K562 (cell line): ENCODE data around the gene AGPAT4. TPM values are rescaled to one million over a fixed set of nuclear protein-coding genes. Genes with fewer than 3 reads are reported as not detected.

Source experiments
- CBX8 ChIP-seq: fragments of 200-600 bp; sonication (generic); IDR thresholded peaks from 2 replicates; pipeline ENCODE4 v1.6.1; 2012; ENCODE audit warnings: borderline replicate concordance, mixed run types, low read depth, mild to moderate bottlenecking, moderate library complexity, mixed read lengths, low read length, control low read depth, inconsistent platforms; ENCODE audit not compliant: poor library complexity, severe bottlenecking; ENCODE audit errors: extremely low read depth
- CTBP1 ChIP-seq: fragments of 450-650 bp; IDR thresholded peaks from 2 replicates; pipeline ENCODE4 v1.6.1; 2016; ENCODE audit warnings: borderline replicate concordance
- ETV6 ChIP-seq, 3 experiments: fragments of 150-350 bp in 1 of 3; sonication (generic) in 1 of 3; formaldehyde crosslinking in 1 of 3; IDR thresholded peaks; 2 replicates each; pipeline versions ENCODE4 v1.6.1 to v1.8.0; 2014 to 2022; ENCODE audit warnings: borderline replicate concordance in 2 of 3, low read depth in 2 of 3, antibody characterized with exemption in 1 of 3, low read length in 1 of 3, mild to moderate bottlenecking in 1 of 3, missing genetic modification reagents in 1 of 3
- GATAD2A ChIP-seq: fragments of 450-650 bp; IDR thresholded peaks from 2 replicates; pipeline ENCODE4 v1.6.1; 2017
- JUND ChIP-seq, 2 experiments: IDR thresholded peaks; 2 replicates in 1 of 2; 3 replicates in 1 of 2; pipeline ENCODE4 v1.6.1; 2011; ENCODE audit warnings: borderline replicate concordance in 2 of 2, low read depth in 2 of 2, low read length in 2 of 2, improper control_type of control experiment in 1 of 2, missing biosample characterization in 1 of 2, missing genetic modification characterization in 1 of 2, missing genetic modification reagents in 1 of 2
- KAT2B ChIP-seq: IDR thresholded peaks from one replicate; pipeline ENCODE4 v1.6.1; 2012; ENCODE audit warnings: low read depth, mild to moderate bottlenecking, control low read depth, inconsistent platforms, low read length, moderate library complexity
- KDM5B ChIP-seq: fragments of 200-600 bp; sonication (generic); IDR thresholded peaks from 2 replicates; pipeline ENCODE4 v1.6.1; 2012; ENCODE audit warnings: low read depth, mild to moderate bottlenecking, moderate library complexity, low read length, control low read depth, inconsistent platforms; ENCODE audit not compliant: insufficient replicate concordance
- TAF1 ChIP-seq: IDR thresholded peaks from 2 replicates; pipeline ENCODE4 v1.6.1; 2011; ENCODE audit warnings: mild to moderate bottlenecking, low read length, moderate library complexity; ENCODE audit not compliant: insufficient read depth, control insufficient read depth, severe bottlenecking; ENCODE audit errors: extremely low read depth
- TEAD4 ChIP-seq, 2 experiments: sonication (generic) in 1 of 2; formaldehyde crosslinking in 1 of 2; IDR thresholded peaks; 2 replicates each; pipeline versions ENCODE4 v1.6.1 to v1.8.0; 2012 to 2022; ENCODE audit warnings: borderline replicate concordance in 1 of 2, inconsistent platforms in 1 of 2, low read length in 1 of 2, mild to moderate bottlenecking in 1 of 2, missing genetic modification reagents in 1 of 2
- ZNF41 ChIP-seq: fragments of 250-450 bp; sonication (Bioruptor Pico); conservative IDR thresholded peaks from 2 replicates; pipeline ENCODE4 v1.4.0; 2020; ENCODE audit warnings: mild to moderate bottlenecking
- polyA plus RNA-seq, 8 experiments: library from polyadenylated mRNA; depleted of rRNA in 4 of 8; stranded (reverse) in 5 of 8; unstranded in 3 of 8; fragments of >200 nt; fragmentation: Nextera tagmentation in 2 of 8; fragmentation: Illumina TruSeq in 1 of 8; extraction: Ambion mirVana in 2 of 8; extraction: Trizol in 1 of 8; gene quantifications; 2 replicates each; pipeline versions ENCODE4 v1.2.1 to v1.2.3, GENCODE V29; 2011 to 2014; ENCODE audit warnings: inconsistent platforms in 1 of 8, missing spikeins in 1 of 8
- total RNA-seq, 7 experiments: library from RNA; depleted of rRNA in 6 of 7; stranded (reverse); fragments of >200 nt in 6 of 7; fragmentation: Illumina TruSeq in 2 of 7; extraction: Trizol in 2 of 7; gene quantifications; 2 replicates each; pipeline versions ENCODE4 v1.2.1 to v1.2.3, GENCODE V29; 2011 to 2021; ENCODE audit warnings: low replicate concordance in 1 of 7
- TF ChIP-seq, protein P1 (sequence below): fragments of 250-450 bp; sonication (Bioruptor Pico); IDR thresholded peaks from 2 replicates; pipeline ENCODE4 v1.4.0; 2020; ENCODE audit warnings: borderline replicate concordance
- TF ChIP-seq, protein P2 (sequence below): fragments of 450-650 bp; formaldehyde crosslinking; IDR thresholded peaks from 2 replicates; pipeline ENCODE4 v1.4.0; 2020; ENCODE audit warnings: mild to moderate bottlenecking, moderate library complexity
- TF ChIP-seq, protein P3 (sequence below): fragments of 450-650 bp; formaldehyde crosslinking; IDR thresholded peaks from 2 replicates; pipeline ENCODE4 v1.4.0; 2020; ENCODE audit warnings: mild to moderate bottlenecking
- TF ChIP-seq, protein P4 (sequence below): sonication (generic); formaldehyde crosslinking; IDR thresholded peaks from 2 replicates; pipeline ENCODE4 v1.8.1; 2023; ENCODE audit warnings: mild to moderate bottlenecking, missing genetic modification reagents

Gene AGPAT4
- total and polyA plus RNA-seq, 9 of the 15 experiments (the other 6 are each of a cell fraction or from before 2014, with no cell fraction given): 2.2 to 15.0 (median 5.7) TPM

DNA sequence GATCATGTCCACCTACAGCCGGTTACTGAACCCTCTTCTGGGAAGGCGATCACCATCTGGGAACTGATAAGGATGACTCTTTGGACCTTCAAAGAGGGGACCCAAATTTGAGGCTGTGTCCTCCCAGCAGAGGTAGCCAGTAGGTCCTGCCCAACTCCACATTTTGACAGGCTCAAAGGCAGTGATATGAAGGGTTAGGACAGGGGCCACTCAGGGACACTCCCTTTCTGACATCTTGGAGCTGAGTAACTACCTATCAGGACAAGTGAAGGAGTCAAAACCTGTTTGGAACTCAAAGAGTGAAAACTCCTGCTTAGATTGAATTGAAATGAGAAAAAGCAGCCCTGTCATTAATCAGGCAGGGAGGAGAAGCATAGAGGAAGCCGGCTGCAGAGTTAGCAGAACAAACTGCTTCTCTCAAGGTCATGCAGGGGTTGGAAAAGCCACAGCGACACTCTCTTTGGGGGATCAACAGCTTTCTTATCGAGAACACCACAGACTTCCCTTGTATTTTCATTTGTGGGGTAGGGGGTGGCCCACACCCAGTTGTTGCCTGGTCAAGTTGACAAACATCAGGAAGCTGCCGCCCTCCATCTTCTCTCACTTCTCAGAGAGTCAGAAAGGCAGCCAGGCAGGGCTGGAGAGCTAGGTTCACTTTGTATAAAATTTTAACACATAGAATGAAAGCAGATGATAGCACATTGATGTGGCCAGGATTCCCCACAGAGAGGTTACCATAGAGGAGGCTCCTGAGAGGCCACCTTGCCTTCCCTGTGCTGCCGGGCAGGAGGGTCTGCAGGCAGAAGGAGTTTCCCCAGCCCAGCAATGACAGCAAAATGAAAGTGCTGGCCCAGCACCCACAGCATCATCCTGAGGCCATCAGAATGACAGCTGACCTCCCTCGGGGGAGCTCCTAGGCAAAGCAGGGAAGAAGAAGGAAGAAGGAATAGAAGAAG, 47.6 kb downstream of the AGPAT4 start (continued):
- TF ChIP-seq TAF1 (peak; percentile 44), KAT2B (peak; percentile 31), ZNF41 (no peak), TEAD4 (IDR thresholded peaks at IDR 0.05; ENCODE audit: low read length) (peak; percentile 60), TEAD4 (CRISPR knock-in tag; IDR thresholded peaks at IDR 0.05; ENCODE audit: borderline replicate concordance) (no peak), GATAD2A (peak; percentile 71; the same call in 1 of the 2 replicates), JUND (IDR thresholded peaks at IDR 0.05; ENCODE audit: borderline replicate concordance, low read depth, low read length) (peak; percentile 47; the same call in 1 of the 2 replicates), JUND (tag; IDR thresholded peaks at IDR 0.05; ENCODE audit: borderline replicate concordance, low read depth, low read length) (peak; percentile 23; the same call in 1 of the 3 replicates), CTBP1 (peak; percentile 81; the same call in 1 of the 2 replicates), KDM5B (peak; percentile 10), CBX8 (no peak), ETV6 (IDR thresholded peaks at IDR 0.05; ENCODE audit: borderline replicate concordance in 1 of 2, low read depth in 2 of 2, low read length in 1 of 2) (0 out of 4 replicates have a peak, but pooled peaks of 1 of the 2 experiments have one; percentile 12), ETV6 (CRISPR knock-in tag; IDR thresholded peaks at IDR 0.05; ENCODE audit: borderline replicate concordance) (no peak)
- TF ChIP-seq, protein P1, sequence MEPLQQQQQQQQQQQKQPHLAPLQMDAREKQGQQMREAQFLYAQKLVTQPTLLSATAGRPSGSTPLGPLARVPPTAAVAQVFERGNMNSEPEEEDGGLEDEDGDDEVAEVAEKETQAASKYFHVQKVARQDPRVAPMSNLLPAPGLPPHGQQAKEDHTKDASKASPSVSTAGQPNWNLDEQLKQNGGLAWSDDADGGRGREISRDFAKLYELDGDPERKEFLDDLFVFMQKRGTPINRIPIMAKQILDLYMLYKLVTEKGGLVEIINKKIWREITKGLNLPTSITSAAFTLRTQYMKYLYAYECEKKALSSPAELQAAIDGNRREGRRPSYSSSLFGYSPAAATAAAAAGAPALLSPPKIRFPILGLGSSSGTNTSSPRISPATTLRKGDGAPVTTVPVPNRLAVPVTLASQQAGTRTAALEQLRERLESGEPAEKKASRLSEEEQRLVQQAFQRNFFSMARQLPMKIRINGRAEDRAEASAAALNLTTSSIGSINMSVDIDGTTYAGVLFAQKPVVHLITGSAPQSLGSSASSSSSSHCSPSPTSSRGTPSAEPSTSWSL (CRISPR knock-in tag): peak; percentile 78; the same call in 1 of the 2 replicates
- TF ChIP-seq, protein P2, sequence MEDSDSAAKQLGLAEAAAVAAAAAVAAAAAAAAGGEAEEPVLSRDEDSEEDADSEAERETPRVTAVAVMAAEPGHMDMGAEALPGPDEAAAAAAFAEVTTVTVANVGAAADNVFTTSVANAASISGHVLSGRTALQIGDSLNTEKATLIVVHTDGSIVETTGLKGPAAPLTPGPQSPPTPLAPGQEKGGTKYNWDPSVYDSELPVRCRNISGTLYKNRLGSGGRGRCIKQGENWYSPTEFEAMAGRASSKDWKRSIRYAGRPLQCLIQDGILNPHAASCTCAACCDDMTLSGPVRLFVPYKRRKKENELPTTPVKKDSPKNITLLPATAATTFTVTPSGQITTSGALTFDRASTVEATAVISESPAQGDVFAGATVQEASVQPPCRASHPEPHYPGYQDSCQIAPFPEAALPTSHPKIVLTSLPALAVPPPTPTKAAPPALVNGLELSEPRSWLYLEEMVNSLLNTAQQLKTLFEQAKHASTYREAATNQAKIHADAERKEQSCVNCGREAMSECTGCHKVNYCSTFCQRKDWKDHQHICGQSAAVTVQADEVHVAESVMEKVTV: peak; percentile 41; the same call in 1 of the 2 replicates
- TF ChIP-seq, protein P3, sequence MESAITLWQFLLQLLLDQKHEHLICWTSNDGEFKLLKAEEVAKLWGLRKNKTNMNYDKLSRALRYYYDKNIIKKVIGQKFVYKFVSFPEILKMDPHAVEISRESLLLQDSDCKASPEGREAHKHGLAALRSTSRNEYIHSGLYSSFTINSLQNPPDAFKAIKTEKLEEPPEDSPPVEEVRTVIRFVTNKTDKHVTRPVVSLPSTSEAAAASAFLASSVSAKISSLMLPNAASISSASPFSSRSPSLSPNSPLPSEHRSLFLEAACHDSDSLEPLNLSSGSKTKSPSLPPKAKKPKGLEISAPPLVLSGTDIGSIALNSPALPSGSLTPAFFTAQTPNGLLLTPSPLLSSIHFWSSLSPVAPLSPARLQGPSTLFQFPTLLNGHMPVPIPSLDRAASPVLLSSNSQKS (CRISPR knock-in tag): peak; percentile 81; the same call in 1 of the 2 replicates
- TF ChIP-seq, protein P4, sequence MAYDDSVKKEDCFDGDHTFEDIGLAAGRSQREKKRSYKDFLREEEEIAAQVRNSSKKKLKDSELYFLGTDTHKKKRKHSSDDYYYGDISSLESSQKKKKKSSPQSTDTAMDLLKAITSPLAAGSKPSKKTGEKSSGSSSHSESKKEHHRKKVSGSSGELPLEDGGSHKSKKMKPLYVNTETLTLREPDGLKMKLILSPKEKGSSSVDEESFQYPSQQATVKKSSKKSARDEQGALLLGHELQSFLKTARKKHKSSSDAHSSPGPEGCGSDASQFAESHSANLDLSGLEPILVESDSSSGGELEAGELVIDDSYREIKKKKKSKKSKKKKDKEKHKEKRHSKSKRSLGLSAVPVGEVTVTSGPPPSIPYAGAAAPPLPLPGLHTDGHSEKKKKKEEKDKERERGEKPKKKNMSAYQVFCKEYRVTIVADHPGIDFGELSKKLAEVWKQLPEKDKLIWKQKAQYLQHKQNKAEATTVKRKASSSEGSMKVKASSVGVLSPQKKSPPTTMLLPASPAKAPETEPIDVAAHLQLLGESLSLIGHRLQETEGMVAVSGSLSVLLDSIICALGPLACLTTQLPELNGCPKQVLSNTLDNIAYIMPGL (CRISPR knock-in tag): 0 out of 2 replicates have a peak, but pooled peaks have one; percentile 21
